ENCODE data around the gene BCAS3. TPM values are rescaled to one million over a fixed set of nuclear protein-coding genes. Genes with fewer than 3 reads are reported as not detected.
A peak's percentile ranks its signal among the peaks of the same experiment; 100 is the strongest.
"Not testable (repeated sequence)": the region's sequence is repeated elsewhere in the genome, so short reads cannot be mapped to it uniquely, and the experiment has no call there.

Gene BCAS3
- total RNA-seq, 2 donors from 2014 or later = 12.0 to 15.6 TPM

DNA sequence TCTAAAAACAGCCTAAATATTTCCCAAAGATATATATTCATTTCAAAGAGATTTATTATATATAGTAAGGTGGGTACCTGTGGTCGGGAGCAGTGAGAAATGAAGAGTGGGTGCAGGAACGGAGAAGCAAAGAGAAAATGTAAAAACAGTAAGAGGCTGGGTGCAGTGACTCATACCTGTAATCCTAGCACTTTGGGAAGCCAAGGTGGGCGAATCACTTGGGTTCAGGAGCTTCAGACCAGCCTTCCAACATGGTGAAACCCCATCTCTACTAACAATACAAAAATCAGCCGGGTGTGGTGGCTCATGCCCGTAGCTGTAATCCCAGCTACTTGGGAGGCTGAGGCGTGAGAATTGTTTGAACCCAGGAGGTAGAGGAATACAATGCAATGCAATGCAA, 257.1 kb downstream of the BCAS3 start:
- no peaks in the 10 kb centered on the region for H3K27me3 ChIP-seq
- H3K36me3 ChIP-seq = no peaks in the 10 kb centered on the region
- DNase-seq (ENCODE audit: low spot score) = no peak
- TF ChIP-seq, protein P1, sequence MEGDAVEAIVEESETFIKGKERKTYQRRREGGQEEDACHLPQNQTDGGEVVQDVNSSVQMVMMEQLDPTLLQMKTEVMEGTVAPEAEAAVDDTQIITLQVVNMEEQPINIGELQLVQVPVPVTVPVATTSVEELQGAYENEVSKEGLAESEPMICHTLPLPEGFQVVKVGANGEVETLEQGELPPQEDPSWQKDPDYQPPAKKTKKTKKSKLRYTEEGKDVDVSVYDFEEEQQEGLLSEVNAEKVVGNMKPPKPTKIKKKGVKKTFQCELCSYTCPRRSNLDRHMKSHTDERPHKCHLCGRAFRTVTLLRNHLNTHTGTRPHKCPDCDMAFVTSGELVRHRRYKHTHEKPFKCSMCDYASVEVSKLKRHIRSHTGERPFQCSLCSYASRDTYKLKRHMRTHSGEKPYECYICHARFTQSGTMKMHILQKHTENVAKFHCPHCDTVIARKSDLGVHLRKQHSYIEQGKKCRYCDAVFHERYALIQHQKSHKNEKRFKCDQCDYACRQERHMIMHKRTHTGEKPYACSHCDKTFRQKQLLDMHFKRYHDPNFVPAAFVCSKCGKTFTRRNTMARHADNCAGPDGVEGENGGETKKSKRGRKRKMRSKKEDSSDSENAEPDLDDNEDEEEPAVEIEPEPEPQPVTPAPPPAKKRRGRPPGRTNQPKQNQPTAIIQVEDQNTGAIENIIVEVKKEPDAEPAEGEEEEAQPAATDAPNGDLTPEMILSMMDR (IDR thresholded peaks at IDR 0.05) = no peak
- no peak overlapping the region for H3K27ac ChIP-seq
- no peaks in the 10 kb centered on the region for H3K9me3 ChIP-seq
- no peaks in the 10 kb centered on the region for H3K4me1 ChIP-seq
- no peak overlapping the region for H3K4me3 ChIP-seq

DNA sequence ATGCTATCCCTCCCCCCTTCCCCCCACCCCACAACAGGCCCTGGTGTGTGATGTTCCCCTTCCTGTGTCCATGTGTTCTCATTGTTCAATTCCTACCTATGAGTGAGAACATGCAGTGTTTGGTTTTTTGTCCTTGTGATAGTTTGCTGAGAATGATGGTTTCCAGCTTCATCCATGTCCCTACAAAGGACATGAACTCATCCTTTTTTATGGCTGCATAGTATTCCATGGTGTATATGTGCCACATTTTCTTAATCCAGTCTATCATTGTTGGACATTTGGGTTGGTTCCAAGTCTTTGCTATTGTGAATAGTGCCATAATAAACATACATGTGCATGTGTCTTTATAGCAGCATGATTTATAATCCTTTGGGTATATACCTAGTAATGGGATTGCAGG, 258.3 kb downstream of the BCAS3 start:
- not testable (repeated sequence) for H3K4me1 ChIP-seq; H3K27ac ChIP-seq; H3K36me3 ChIP-seq; H3K9me3 ChIP-seq; DNase-seq (ENCODE audit: low spot score); H3K4me3 ChIP-seq; H3K27me3 ChIP-seq

DNA sequence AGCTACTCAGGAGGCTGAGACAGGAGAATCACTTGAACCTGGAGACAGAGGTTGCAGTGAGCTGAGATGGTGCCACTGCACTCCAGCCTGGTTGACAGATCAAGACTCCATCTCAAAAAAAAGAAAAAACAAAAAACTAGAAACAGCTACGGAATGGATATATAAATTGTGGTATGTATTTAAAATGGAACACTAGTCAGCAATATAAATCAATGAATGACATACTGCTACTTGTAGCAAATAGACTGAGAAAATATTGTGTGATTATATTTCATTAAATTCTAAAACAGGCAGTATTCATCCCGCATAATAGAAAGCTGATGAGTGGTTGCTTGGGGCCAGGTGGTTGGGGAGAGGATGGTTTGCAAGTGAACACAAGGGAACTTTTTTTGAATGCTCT, 261.7 kb downstream of the BCAS3 start:
- no peaks in the 10 kb centered on the region for H3K36me3 ChIP-seq
- H3K4me1 ChIP-seq = peaks cover 0 to 16% of the 10 kb centered on the region in 2 donors
- H3K27ac ChIP-seq = no peak overlapping the region
- no peaks in the 10 kb centered on the region for H3K9me3 ChIP-seq
- no peak for DNase-seq (ENCODE audit: low spot score)
- TF ChIP-seq, protein P1 (IDR thresholded peaks at IDR 0.05) = no peak
- H3K27me3 ChIP-seq = no peaks in the 10 kb centered on the region
- no peak overlapping the region for H3K4me3 ChIP-seq

DNA sequence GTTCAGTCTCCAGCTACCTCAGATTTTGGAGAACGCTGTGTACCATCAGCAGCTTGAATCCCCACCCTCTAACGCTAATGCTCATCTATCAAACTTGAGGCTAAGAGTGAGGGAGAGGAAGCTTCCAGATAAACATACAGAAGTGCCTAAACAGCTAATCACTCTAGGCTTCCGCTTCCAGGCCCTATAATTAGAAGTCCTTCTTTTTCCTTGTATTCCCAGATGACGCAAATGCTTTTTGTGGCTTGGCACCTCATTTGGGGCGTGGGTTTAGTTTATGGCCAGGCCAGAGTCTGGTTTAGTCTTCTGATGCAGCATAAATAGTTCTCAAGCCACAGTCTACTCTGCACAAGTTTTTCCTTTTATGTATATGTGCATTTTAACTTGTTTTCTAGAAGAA, 263.4 kb downstream of the BCAS3 start:
- Histone ChIP-seq H3K4me3 (no peak overlapping the region), H3K9me3 (no peaks in the 10 kb centered on the region), H3K4me1 (peaks cover 0 to 16% of the 10 kb centered on the region in 2 donors), H3K27me3 (no peaks in the 10 kb centered on the region), H3K36me3 (no peaks in the 10 kb centered on the region), H3K27ac (peak overlapping the region; percentile 52 to 65)
- TF ChIP-seq, protein P1 (IDR thresholded peaks at IDR 0.05) = no peak
- DNase-seq (ENCODE audit: low spot score) = peak; percentile 70

DNA sequence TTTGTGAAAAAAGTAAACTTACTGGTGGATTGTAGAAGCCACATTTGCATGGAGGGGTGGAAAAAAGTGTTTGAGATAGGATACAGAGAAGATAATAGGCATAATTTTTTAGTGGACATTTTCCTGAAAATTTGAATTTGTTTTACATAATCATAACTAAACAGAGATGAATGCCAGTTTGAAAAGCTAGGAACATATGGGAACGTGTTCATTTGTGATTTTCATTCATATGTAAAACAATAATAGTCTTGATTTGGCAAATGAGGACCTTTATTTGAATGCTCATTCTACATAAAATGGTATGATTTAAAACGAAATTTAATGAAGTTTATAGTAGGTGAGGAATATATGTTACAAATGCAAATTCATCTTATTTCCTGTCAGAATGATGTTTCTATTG, 263.9 kb downstream of the BCAS3 start:
- Histone ChIP-seq H3K27me3 (no peaks in the 10 kb centered on the region), H3K36me3 (no peaks in the 10 kb centered on the region), H3K4me3 (no peak overlapping the region), H3K9me3 (no peaks in the 10 kb centered on the region), H3K4me1 (peaks cover 0 to 16% of the 10 kb centered on the region in 2 donors), H3K27ac (peak overlapping the region in 1 of 2 donors; percentile 65)
- DNase-seq (ENCODE audit: low spot score) = no peak
- TF ChIP-seq, protein P1 (IDR thresholded peaks at IDR 0.05) = no peak

DNA sequence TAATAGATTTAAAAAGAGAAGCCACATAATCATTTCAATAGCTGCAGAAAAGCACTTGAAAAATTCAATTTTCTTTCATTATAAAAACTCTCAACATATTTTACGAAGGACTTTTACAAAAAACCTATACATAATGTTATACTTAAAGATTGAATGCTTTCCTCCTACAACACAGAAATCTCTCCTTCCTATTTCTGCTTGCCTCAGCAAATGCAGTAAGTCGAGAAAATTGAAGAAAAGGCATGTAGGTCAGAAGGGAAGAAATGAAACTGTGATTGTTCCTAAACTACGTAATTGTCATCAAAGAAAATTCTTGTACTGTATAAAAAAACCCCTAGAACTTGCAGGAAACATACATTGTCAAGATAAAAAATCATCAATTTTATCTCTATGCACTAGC, 267.1 kb downstream of the BCAS3 start:
- Histone ChIP-seq H3K27ac (no peak overlapping the region), H3K9me3 (no peaks in the 10 kb centered on the region), H3K4me1 (peaks cover 0 to 16% of the 10 kb centered on the region in 2 donors), H3K36me3 (no peaks in the 10 kb centered on the region), H3K27me3 (no peaks in the 10 kb centered on the region), H3K4me3 (no peak overlapping the region)
- no peak for DNase-seq (ENCODE audit: low spot score)
- TF ChIP-seq, protein P1 (IDR thresholded peaks at IDR 0.05) = no peak
